GM18520 (cell line): ENCODE results near the gene HPGD.

Experiments used
- ATAC-seq: cut with Tn5 transposase; IDR thresholded peaks from one replicate; pipeline ENCODE4 v1.9.1; 2021; ENCODE audit not compliant: unreplicated experiment

Gene HPGD

GRCh38 chr4:174479140-174479539, 43.1 kb downstream of the HPGD start:
- no peak for ATAC-seq

GRCh38 chr4:174475528-174475927, 46.8 kb downstream of the HPGD start:
- no peak for ATAC-seq

GRCh38 chr4:174474457-174475075, 47.7 kb downstream of the HPGD start:
- ATAC-seq = no peak

- ATAC-seq = no peak
These were observed 55.2 kb downstream of the HPGD start for GRCh38 chr4:174467107-174467506.

GRCh38 chr4:174464949-174465348, 57.3 kb downstream of the HPGD start:
- no peak for ATAC-seq

GRCh38 chr4:174461466-174462106, 60.7 kb downstream of the HPGD start:
- no peak for ATAC-seq

- ATAC-seq = no peak
These were observed 61.6 kb downstream of the HPGD start for GRCh38 chr4:174460684-174461083.

- no peak for ATAC-seq
These were observed 64.8 kb downstream of the HPGD start for GRCh38 chr4:174457468-174457867.

- no peak for ATAC-seq
These were observed 67.3 kb downstream of the HPGD start for GRCh38 chr4:174454815-174455473.

GRCh38 chr4:174451718-174452296, 70.5 kb downstream of the HPGD start:
- ATAC-seq = no peak

- ATAC-seq = no peak
These were observed 71.5 kb downstream of the HPGD start for GRCh38 chr4:174450786-174451125.

GRCh38 chr4:174449944-174450785, 72.1 kb downstream of the HPGD start:
- no peak for ATAC-seq

GRCh38 chr4:174449152-174449551, 73.1 kb downstream of the HPGD start:
- ATAC-seq = no peak

- no peak for ATAC-seq
These were observed 77.9 kb downstream of the HPGD start for GRCh38 chr4:174444390-174444789.
